Measurements from ENCODE around the gene NADSYN1. TPM values are rescaled to one million over a fixed set of nuclear protein-coding genes. Genes with fewer than 3 reads are reported as not detected.

Gene NADSYN1
- total and polyA plus RNA-seq, 2 experiments from 2014 or later, result 46.8 to 68.9 TPM

GRCh38 chr11:71543866-71544265 is 90.9 kb downstream of the NADSYN1 start:
- DNase-seq (ENCODE audit: low read depth in 1 of 2, low spot score in 1 of 2), result no peak
- Histone ChIP-seq H3K27ac (no peak overlapping the region), H3K27me3 (no peaks in the 10 kb centered on the region), H3K4me1 (ENCODE audit: low read depth) (no peaks in the 10 kb centered on the region), H3K9me3 (ENCODE audit: low read depth) (no peaks in the 10 kb centered on the region), H3K4me3 (no peak overlapping the region), H3K36me3 (no peaks in the 10 kb centered on the region)
- TF ChIP-seq CTCF (IDR thresholded peaks at IDR 0.05; ENCODE audit: low read depth, low read length), result no peak

GRCh38 chr11:71544525-71545214 is 91.7 kb downstream of the NADSYN1 start:
- Histone ChIP-seq H3K36me3 (no peaks in the 10 kb centered on the region), H3K4me1 (ENCODE audit: low read depth) (no peaks in the 10 kb centered on the region), H3K9me3 (ENCODE audit: low read depth) (no peaks in the 10 kb centered on the region), H3K27me3 (no peaks in the 10 kb centered on the region), H3K4me3 (no peak overlapping the region), H3K27ac (no peak overlapping the region)
- no peak for TF ChIP-seq CTCF (IDR thresholded peaks at IDR 0.05; ENCODE audit: low read depth, low read length)
- DNase-seq (ENCODE audit: low read depth in 1 of 2, low spot score in 1 of 2), result no peak

GRCh38 chr11:71545405-71545966 is 92.5 kb downstream of the NADSYN1 start:
- no peaks in the 10 kb centered on the region for H3K27me3 ChIP-seq
- H3K9me3 ChIP-seq (ENCODE audit: low read depth), result no peaks in the 10 kb centered on the region
- no peak for DNase-seq (ENCODE audit: low read depth in 1 of 2, low spot score in 1 of 2)
- no peak overlapping the region for H3K27ac ChIP-seq
- no peak for TF ChIP-seq CTCF (IDR thresholded peaks at IDR 0.05; ENCODE audit: low read depth, low read length)
- no peaks in the 10 kb centered on the region for H3K36me3 ChIP-seq
- H3K4me1 ChIP-seq (ENCODE audit: low read depth), result no peaks in the 10 kb centered on the region
- H3K4me3 ChIP-seq, result no peak overlapping the region

- no peak within 1 kb of the TSS for H3K27ac ChIP-seq
- DNase-seq (ENCODE audit: low read depth in 1 of 2, low spot score in 1 of 2), result no peak
- TF ChIP-seq CTCF (IDR thresholded peaks at IDR 0.05; ENCODE audit: low read depth, low read length), result no peak
- H3K9me3 ChIP-seq (ENCODE audit: low read depth), result no peaks in the 10 kb centered on the region
- H3K27me3 ChIP-seq, result no peaks in the 10 kb centered on the region
- H3K36me3 ChIP-seq, result no peaks in the 10 kb centered on the region
- no peak within 1 kb of the TSS for H3K4me3 ChIP-seq
- H3K4me1 ChIP-seq (ENCODE audit: low read depth), result no peaks in the 10 kb centered on the region
Observed at GRCh38 chr11:71548120-71548519, 95.1 kb downstream of the NADSYN1 start, which contains the start of gene KRTAP5-9. Gene KRTAP5-9, plus strand, starts transcription at chr11:71548420. Its CDS starts 238 bp downstream, at chr11:71548658.

GRCh38 chr11:71548716-71549151 is 95.7 kb downstream of the NADSYN1 start:
- Histone ChIP-seq H3K9me3 (ENCODE audit: low read depth) (no peaks in the 10 kb centered on the region), H3K4me1 (ENCODE audit: low read depth) (no peaks in the 10 kb centered on the region), H3K27me3 (no peaks in the 10 kb centered on the region), H3K36me3 (no peaks in the 10 kb centered on the region), H3K4me3 (no peak overlapping the region), H3K27ac (no peak overlapping the region)
- no peak for TF ChIP-seq CTCF (IDR thresholded peaks at IDR 0.05; ENCODE audit: low read depth, low read length)
- no peak for DNase-seq (ENCODE audit: low read depth in 1 of 2, low spot score in 1 of 2)

Other genes starting within 250 kb of the NADSYN1 start
- 0.07 and 0.83 TPM in 2 replicates for gene SHANK2, start 200.6 kb upstream of the NADSYN1 start, total RNA-seq
- gene SHANK2, start 200.6 kb upstream of the NADSYN1 start, polyA plus RNA-seq, result 0.06 TPM in 1 of 2 replicates, not detected in the other
- 50.0 and 133 TPM in 2 replicates for gene DHCR7, start 4.8 kb upstream of the NADSYN1 start, total RNA-seq
- 65.0 and 158 TPM in 2 replicates for gene DHCR7, start 4.8 kb upstream of the NADSYN1 start, polyA plus RNA-seq
- not detected in 2 replicates for gene KRTAP5-7, start 74.1 kb downstream of the NADSYN1 start, total RNA-seq
- gene KRTAP5-7, start 74.1 kb downstream of the NADSYN1 start, polyA plus RNA-seq, result 0.12 TPM in 1 of 2 replicates, not detected in the other
- not detected in 2 replicates for gene KRTAP5-8, start 84.8 kb downstream of the NADSYN1 start, total RNA-seq
- not detected in 2 replicates for gene KRTAP5-8, start 84.8 kb downstream of the NADSYN1 start, polyA plus RNA-seq
- 0.39 TPM in 1 of 2 replicates, not detected in the other for gene KRTAP5-9, start 95.2 kb downstream of the NADSYN1 start, total RNA-seq
- gene KRTAP5-9, start 95.2 kb downstream of the NADSYN1 start, polyA plus RNA-seq, result not detected in 2 replicates
- gene KRTAP5-10, start 112.4 kb downstream of the NADSYN1 start, total RNA-seq, result 0.14 TPM in 1 of 2 replicates, not detected in the other
- 0.23 and 0.34 TPM in 2 replicates for gene KRTAP5-10, start 112.4 kb downstream of the NADSYN1 start, polyA plus RNA-seq
- gene KRTAP5-11, start 129.7 kb downstream of the NADSYN1 start, total RNA-seq, result not detected in 2 replicates
- not detected in 2 replicates for gene KRTAP5-11, start 129.7 kb downstream of the NADSYN1 start, polyA plus RNA-seq